ENCODE data around the gene NUDT3. TPM values are rescaled to one million over a fixed set of nuclear protein-coding genes. Genes with fewer than 3 reads are reported as not detected.

The NUDT3 gene
- polyA plus RNA-seq, 2 of the 4 experiments (the other 2 are of a cell fraction): 5.2 to 13.4 TPM

- FAIRE-seq: no peak
- Histone ChIP-seq H3K4me3 (no peak overlapping the region), H3K4me1 (no peaks in the 10 kb centered on the region), H3K27ac (no peak overlapping the region), H3K9me3 (no peaks in the 10 kb centered on the region), H3K4me2 (no peak overlapping the region)
- DNase-seq (ENCODE audit: low read depth in 1 of 2, low spot score in 1 of 2): no peak
- 89% methylated on average over 5 of the region's 5 CpGs for WGBS (ENCODE audit: missing lambda C conversion rate)
- ATAC-seq: no peak
- TF ChIP-seq CTCF (IDR thresholded peaks at IDR 0.05) (no peak), ATOH8 (CRISPR knock-in tag; IDR thresholded peaks at IDR 0.05; ENCODE audit: low read depth) (no peak), TFCP2L1 (CRISPR knock-in tag; IDR thresholded peaks at IDR 0.05) (no peak), PBX3 (IDR thresholded peaks at IDR 0.05) (no peak)
- ChIA-PET CTCF (interaction anchor here (1.4 kb wide), 1 partner anchor 17 kb away, joined by 3 read pairs; no protein-coding TSS in a partner anchor), POLR2A (no interaction called here)
These were observed 70.6 kb downstream of the NUDT3 start for GRCh38 chr6:34321821-34322220.

GRCh38 chr6:34319471-34319885 lies 73.0 kb downstream of the NUDT3 start:
- Histone ChIP-seq H3K4me3 (no peak overlapping the region), H3K4me1 (no peaks in the 10 kb centered on the region), H3K27ac (no peak overlapping the region), H3K9me3 (no peaks in the 10 kb centered on the region), H3K4me2 (no peak overlapping the region)
- WGBS (ENCODE audit: missing lambda C conversion rate): 94% methylated on average over 4 of the region's 4 CpGs
- ChIA-PET CTCF (no interaction called here), POLR2A (no interaction called here)
- TF ChIP-seq RARB (CRISPR knock-in tag; IDR thresholded peaks at IDR 0.05) (no peak), HDAC2 (IDR thresholded peaks at IDR 0.05) (no peak), HOXB5 (CRISPR knock-in tag; IDR thresholded peaks at IDR 0.05) (no peak), NFE2L2 (conservative IDR thresholded peaks at IDR 0.05; ENCODE audit: low read length) (no peak), USF2 (IDR thresholded peaks at IDR 0.05) (no peak), POLR2A (IDR thresholded peaks at IDR 0.05; ENCODE audit: low read length) (no peak), CHD2 (IDR thresholded peaks at IDR 0.05; ENCODE audit: low read length, partially characterized antibody) (no peak), E2F6 (IDR thresholded peaks at IDR 0.05; ENCODE audit: borderline replicate concordance, low read depth) (no peak), BHLHE40 (IDR thresholded peaks at IDR 0.05; ENCODE audit: low read depth, low read length) (no peak), FOSB (CRISPR knock-in tag; IDR thresholded peaks at IDR 0.05) (no peak), MAX (IDR thresholded peaks at IDR 0.05) (no peak), ZFP36 (IDR thresholded peaks at IDR 0.05; ENCODE audit: borderline replicate concordance, partially characterized antibody) (no peak)
- FAIRE-seq (no peak), ATAC-seq (no peak), DNase-seq (ENCODE audit: low read depth in 1 of 2, low spot score in 1 of 2) (no peak)

- H3K4me2 ChIP-seq: no peak overlapping the region
- H3K9me3 ChIP-seq: no peaks in the 10 kb centered on the region
- CTCF ChIA-PET: no interaction called here
- FAIRE-seq (no peak), DNase-seq (ENCODE audit: low read depth in 1 of 2, low spot score in 1 of 2) (no peak), ATAC-seq (no peak)
- H3K4me1 ChIP-seq: no peaks in the 10 kb centered on the region
- POLR2A ChIA-PET: no interaction called here
- 96% methylated on average over 4 of the region's 4 CpGs for WGBS (ENCODE audit: missing lambda C conversion rate)
- TF ChIP-seq NPAS2 (CRISPR knock-in tag; IDR thresholded peaks at IDR 0.05; ENCODE audit: borderline replicate concordance): no peak
- TF ChIP-seq FOXS1 (CRISPR knock-in tag; IDR thresholded peaks at IDR 0.05): no peak
- H3K4me3 ChIP-seq: no peak overlapping the region
- H3K27ac ChIP-seq: no peak overlapping the region
These were observed 73.7 kb downstream of the NUDT3 start for GRCh38 chr6:34318499-34319470.

Data from A549 (cell line).